ENCODE data around the gene TAS2R31.
"Not testable (repeated sequence)": the region's sequence is repeated elsewhere in the genome, so short reads cannot be mapped to it uniquely, and the experiment has no call there.

TAS2R31 gene, protein sequence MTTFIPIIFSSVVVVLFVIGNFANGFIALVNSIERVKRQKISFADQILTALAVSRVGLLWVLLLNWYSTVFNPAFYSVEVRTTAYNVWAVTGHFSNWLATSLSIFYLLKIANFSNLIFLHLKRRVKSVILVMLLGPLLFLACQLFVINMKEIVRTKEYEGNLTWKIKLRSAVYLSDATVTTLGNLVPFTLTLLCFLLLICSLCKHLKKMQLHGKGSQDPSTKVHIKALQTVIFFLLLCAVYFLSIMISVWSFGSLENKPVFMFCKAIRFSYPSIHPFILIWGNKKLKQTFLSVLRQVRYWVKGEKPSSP

DNA sequence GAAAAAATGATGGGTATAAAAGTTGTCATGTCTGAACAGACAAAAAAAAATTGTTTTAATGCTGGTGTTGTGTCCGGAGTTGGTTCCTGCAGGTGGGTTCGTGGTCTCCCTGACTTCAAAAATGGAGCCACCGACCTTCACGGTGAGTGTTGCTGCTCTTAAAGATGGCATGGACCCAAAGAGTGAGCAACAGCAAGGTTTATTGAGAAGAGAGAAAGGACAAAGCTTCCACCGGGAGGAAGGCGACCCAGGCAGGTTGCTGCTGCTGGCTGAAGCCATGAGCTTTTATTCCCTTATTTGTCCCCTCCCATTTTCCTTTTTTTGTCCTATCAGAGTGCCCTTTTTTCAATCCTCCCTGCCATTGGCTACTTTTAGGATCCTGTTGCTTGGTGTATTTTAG lies at the start of gene TAS2R31:
TSS of gene TAS2R31 (minus strand) at position 101 of the 400 bp plus-strand sequence. CDS start at position 29, 72 bp downstream.
- no peak for DNase-seq (ENCODE audit: low read depth in 2 of 2)

DNA sequence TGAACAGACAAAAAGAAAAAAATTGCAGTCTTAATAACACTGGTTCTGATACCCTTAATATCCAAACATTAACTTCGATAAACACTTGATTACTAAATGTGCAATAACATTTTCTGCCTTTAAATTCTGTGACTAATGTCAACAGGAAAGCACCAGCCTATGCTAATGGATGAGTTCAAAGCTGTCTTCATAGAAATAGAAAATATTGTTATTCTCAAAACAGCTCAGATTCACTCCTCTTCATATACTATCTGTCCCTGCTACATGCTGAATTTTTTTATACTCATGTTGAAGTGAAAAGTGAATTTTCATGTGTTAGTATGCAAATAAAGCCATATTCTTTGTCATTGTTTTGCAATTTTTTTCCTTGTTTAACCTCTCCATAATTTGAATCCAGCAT lies 47.0 kb upstream of the TAS2R31 start:
- no peak for DNase-seq (ENCODE audit: low read depth in 2 of 2)

DNA sequence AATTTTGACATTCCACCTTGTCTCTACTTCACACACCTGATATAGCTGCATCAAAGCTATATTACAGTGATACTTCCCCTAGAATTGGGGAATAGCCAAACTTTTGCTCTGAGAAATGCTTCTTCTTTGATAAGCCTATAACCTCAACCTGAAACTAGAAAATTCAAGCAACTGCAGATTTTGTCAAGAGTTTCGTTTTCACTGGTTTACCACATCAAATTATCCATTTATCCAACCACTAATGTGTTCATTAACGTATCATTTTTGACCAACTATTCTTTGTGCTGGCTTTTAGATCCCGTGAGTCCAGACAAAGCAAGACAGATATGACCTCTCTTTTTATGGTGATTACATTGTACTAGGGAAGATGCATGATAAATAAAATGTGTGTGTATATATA lies 44.4 kb upstream of the TAS2R31 start:
- no peak for DNase-seq (ENCODE audit: low read depth in 2 of 2)

DNA sequence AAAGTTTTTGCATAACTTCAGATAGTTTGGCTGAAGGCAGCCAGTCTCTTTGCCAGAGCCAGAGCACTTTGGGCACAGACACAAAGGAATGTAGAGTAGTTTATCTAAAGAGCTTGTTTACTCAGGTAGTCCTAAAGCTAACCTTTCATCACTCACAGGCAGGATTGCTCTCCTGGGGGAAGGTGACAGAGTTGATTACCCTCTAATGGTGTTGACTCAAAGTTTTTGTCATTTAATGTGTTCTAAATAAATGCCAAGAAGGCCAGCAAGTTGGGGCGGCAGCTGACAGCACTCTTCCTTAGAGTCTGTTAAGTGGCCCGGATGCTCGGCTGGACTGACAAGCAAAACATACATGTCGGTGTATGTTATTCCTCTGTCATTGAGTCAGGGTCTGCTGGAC lies 40.2 kb upstream of the TAS2R31 start:
- no peak for DNase-seq (ENCODE audit: low read depth in 2 of 2)

DNA sequence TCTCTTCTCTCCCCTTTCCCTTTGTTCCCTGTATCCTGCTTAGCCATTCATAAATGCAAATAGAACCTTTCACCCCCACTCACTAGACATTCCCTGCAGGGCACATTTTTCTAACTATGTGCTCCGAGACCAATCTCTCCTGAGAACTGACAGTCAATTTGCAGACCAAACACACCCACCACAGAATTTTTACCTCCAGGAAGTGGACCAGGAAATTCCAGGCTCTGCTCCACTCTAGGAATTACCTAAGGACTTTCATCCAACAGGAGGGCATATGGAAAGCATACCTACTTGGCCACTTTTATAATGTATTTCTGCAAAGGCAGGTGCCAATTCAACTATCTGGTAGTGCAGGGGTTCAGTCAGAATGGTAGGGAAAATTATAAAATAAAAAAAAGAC lies 39.8 kb upstream of the TAS2R31 start:
- DNase-seq (ENCODE audit: low read depth in 2 of 2) = no peak

DNA sequence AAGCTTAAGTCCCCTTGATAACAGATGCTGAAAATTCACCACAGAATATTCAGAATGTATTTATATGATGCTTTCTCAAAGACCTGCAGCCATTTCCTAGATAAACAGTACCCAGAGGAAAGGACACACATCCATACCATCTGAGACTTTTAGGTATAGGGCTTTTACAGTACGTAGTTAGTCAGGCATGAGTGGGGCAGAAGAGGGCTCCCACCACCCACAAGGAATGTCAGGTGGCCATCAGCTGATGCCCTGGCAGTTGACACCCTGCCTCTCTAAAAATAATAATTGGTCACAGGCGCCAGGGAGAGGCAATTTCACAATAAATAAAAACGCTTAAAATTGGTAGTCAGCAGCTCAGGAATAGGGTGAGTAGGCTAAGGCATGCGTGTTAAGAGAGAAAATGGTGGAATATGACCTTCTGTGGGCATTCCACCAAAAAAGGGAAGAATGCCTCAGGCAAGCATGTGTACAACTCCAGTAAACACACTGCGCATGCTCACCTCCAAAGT lies 38.7 kb upstream of the TAS2R31 start:
- no peak for DNase-seq (ENCODE audit: low read depth in 2 of 2)

DNA sequence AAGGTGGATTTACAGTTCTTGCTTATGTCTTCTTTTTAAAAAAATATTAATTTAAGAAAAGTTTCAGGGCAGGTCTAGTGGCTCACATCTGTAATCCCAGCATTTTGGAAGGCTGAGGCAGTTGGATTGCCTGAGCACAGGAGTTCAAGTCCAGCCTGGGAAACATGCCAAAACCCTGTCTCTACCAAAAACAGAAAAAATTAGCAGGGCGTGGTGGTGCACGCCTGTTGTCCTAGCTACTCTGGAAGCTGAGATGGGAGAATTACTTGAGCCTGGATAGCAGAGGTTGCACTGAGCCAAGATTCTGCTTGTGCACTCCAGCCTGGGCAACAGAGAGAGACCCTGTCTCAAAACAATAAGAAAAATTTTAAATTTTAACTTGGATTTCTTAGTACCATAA lies 36.3 kb upstream of the TAS2R31 start:
- DNase-seq (ENCODE audit: low read depth in 2 of 2) = no peak

DNA sequence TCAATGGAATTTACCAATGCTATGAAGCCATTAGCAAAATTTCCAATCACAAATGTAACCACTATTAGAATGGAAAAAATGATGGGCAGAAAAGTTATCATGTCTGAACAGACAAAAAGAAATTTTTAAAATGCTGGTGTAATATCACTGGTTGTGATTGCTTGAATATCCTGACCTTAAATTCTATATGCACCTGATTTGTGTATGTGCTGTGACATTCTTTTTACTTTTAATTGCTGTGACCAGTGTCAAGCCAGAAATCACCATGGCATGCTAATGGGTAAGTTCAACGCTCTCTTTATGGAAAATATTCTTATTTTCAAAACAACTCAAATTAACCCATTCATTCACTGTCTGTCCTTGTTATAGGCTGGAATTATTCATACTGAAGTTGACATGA lies 31.0 kb upstream of the TAS2R31 start, which contains the start of gene TAS2R46:
TSS of gene TAS2R46 (minus strand) at position 101 of the 400 bp plus-strand sequence. CDS start at position 101, 0 bp downstream.
- DNase-seq (ENCODE audit: low read depth in 2 of 2) = not testable (repeated sequence)

DNA sequence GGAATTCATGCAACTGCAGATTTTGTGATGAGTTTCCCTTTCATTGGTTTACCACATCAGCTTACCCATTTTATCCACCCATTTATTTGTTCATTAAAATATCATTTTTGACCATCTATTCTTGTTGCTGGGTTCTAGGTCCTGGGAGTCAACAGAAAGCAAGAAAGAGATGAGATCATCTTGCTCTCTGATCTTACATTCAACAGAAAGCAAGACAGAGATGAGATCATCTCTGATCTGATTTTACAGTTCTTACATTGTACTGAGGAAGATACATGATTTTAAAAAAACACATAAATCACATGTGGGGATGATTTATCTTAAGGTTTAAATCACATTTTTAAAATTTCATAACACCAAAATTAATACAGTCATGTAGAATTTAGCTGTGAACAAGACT lies 28.6 kb upstream of the TAS2R31 start:
- DNase-seq (ENCODE audit: low read depth in 2 of 2) = no peak

DNA sequence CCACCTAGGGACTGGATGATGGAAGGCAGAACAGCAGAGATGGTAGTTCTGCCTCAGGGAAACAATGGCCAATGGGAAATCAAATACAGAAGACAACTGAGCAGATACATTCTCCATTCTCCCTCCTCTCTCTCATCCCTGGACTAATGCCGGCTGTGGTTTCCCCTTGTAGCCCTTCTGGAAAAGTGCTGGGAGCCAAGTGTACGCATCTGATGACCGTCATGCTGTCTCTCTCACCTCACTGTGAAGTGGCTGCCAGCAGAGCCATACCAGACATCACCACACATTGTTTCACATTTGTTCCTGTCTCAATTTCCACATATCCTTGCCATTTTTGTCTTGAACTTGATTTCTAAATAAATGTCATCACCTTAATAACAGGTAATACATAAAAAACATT lies 27.8 kb upstream of the TAS2R31 start:
- DNase-seq (ENCODE audit: low read depth in 2 of 2) = no peak

DNA sequence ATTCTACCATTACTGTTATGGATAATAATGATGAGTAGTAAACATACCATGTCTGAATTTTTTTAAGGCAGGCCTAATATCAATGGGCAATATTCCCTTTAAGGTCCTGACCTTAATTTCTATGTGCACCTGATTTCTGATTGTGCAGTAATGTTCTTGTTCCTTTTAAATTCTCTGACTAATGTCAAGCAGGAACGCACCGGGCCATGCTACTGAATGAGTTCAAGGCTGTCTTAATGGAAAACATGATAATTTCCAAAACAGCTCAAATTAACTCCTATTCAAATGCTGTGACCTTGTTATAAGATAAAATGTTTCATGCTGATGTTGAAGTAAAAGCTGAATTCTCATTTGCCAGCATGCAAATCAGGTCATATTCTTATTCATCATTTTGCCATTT lies 24.1 kb upstream of the TAS2R31 start:
- no peak for DNase-seq (ENCODE audit: low read depth in 2 of 2)

DNA sequence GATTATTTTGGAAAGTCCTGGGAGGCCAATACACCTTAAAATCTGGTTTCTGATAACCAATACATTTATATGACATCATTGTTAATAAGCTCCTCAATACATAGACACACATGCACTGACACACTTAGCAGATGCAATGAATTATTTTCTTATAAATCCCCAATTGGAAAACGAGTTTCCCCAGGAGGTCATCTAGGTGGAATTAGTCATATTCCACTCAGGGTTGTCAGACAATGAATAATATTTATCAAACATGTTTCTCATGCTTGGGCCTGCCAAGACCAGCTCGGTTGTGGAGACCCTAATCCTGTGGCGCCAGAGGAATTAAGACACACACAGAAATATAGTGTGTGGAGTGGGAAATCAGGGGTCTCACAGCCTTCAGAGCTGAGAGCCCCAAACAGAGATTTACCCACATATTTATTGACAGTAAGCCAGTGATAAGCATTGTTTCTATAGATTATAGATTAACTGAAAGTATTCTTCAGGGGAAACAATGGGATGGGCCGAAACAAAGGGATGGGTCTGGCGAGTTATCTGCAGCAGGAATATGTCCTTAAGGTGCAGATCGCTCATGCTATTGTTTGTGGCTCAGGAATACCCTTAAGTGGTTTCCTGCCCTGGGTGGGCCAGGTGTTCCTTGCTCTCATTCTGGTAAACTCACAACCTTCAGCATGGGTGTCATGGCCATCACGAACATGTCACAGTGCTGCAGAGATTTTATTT lies 18.8 kb upstream of the TAS2R31 start:
- DNase-seq (ENCODE audit: low read depth in 2 of 2) = not testable (repeated sequence)

DNA sequence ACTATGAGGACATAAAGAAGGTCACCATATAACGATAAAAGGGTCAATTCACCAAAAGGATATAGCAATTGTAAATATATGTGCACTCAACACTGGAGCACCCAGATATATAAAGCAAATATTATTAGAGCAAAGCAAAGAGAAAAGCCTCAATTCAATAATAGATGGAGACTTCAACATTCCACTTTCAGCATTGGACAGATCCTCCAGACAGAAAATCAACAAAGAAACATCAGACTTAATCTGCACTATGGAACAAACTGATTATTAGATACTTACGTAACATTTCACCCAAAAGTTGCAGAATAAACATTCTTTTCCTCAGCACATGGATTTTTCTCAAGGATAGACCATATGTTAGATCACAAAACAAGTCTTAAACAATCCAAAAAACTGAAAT lies 10.2 kb upstream of the TAS2R31 start:
- not testable (repeated sequence) for DNase-seq (ENCODE audit: low read depth in 2 of 2)

DNA sequence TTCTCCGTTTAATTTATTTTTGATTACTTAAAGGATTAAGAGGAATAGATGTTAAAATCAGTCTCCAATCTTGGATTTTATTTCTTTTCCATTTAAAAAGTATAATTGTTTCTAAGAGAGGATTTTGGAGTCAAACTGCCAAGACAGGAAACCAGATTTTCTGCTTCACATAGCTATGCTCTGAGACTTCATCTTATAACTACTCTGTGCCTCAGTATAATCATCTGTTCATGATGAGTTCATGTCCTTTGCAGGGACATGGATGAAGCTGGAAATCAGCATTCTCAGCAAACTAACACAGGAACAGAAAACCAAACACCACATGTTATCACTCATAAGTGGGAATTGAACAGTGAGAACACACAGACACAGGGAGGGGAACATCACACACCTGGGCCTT lies 9.0 kb upstream of the TAS2R31 start:
- no peak for DNase-seq (ENCODE audit: low read depth in 2 of 2)

DNA sequence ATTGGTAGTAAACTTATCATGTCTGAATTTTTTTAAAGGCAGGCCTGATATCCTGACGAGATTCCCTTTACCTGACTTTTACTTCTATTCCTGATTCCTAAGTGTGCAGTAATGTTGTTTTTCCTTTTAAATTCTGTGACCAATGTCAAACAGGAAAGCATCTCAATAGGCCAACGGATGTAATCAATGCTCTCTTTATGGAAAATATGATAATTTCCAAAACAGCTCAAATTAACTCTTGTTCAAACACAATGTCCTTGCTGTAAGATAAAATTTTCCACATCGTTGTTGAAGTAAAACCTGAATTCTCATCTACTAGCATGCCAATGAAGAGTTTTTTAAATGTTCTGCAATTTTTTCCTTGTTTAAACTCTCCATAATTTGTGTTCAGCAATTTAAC lies 8.0 kb upstream of the TAS2R31 start:
- no peak for DNase-seq (ENCODE audit: low read depth in 2 of 2)

DNA sequence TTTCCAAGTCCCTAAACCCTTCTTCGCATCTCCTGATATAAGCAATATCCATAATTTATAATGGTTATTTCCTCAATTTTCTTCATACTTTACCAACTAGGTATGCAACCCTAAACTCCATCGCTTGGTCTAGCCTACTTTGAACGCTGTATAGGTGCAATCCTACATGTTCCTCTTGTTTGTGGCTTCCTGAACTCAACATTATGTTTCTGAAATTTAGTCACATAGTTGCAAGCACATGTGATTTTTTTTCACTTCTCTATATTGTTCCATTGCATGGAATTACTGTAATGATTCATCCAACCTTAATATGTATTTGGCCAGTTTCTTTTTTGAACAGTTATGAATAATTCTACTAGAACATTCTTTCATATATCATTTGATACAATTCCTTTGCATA lies 2.8 kb upstream of the TAS2R31 start:
- not testable (repeated sequence) for DNase-seq (ENCODE audit: low read depth in 2 of 2)

DNA sequence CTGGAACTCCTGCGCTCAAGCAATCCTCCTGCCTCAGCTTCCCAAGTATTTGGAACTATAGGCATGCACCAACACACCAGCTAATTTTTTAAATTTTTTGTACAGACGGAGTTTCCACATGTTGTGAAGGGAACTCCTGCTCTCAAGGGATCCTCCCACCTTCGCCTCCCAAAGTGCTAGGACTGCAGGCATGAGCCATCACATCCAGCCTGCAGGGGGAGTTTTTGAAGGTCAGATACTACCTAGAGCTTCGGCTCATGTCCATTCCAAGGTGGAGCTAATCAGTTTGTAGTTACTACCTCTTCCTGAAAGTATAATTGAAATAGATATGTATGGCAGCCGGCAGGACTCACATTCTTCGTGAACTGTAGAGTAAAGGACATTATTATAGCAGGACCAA lies 5.1 kb downstream of the TAS2R31 start:
- DNase-seq (ENCODE audit: low read depth in 2 of 2) = no peak

DNA sequence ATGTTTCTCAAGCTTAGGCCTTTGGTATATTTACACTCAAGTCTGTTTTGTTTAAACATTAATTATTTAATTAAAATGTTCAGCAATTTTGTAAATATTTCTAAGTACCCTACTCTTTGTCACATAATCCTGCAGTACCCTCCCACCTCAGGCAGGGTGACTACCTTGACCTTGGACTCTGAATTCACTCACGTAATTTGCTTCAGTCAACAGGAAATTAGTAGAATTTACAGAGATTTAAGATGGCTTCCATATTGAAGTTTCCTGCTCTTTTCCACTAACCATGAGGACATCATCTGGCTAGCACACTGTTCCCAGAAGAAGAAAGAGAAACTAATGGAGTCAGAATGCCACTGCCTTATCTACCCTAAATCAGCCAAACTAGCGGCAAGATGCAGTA lies 7.8 kb downstream of the TAS2R31 start:
- DNase-seq (ENCODE audit: low read depth in 2 of 2) = no peak

DNA sequence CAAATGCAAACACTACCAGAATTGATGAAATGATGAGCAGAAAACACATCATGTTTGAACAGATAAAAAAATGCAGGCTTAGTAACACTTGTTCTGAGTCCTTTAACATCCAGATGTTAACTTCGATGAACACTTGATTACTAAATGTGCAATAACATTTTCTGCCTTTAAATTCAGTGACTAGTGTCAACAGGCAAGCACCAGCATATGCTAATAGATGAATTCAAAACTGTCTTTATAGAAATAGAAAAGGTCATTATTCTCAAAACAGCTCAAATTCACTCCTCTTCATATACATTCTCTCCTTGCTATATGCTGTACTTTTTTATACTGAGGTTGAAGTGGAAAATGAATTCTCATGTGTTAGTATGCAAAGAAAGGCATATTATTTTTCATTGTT lies 8.7 kb downstream of the TAS2R31 start, which contains the start of gene TAS2R19:
TSS of gene TAS2R19 (minus strand) at position 101 of the 400 bp plus-strand sequence. CDS start at position 52, 49 bp downstream.
- no peak for DNase-seq (ENCODE audit: low read depth in 2 of 2)

DNA sequence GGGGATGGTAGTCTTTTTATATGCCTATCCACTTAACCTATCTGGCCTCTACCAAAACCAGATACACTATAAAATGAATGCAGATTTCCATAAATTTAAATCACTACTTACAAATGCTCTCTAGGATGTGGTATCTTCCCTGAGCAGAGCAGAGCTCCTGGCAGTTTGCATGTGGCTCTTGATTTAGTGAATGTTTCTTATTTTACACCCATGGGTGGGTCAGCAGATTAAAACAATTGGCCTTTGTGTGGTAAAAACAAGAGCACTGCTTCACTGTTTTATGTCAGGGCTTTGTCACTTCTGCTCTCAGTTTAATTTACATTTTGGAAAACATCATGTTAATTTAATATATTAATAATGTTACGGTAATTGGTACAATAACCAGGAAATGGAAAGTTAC lies 14.3 kb downstream of the TAS2R31 start:
- DNase-seq (ENCODE audit: low read depth in 2 of 2) = no peak

DNA sequence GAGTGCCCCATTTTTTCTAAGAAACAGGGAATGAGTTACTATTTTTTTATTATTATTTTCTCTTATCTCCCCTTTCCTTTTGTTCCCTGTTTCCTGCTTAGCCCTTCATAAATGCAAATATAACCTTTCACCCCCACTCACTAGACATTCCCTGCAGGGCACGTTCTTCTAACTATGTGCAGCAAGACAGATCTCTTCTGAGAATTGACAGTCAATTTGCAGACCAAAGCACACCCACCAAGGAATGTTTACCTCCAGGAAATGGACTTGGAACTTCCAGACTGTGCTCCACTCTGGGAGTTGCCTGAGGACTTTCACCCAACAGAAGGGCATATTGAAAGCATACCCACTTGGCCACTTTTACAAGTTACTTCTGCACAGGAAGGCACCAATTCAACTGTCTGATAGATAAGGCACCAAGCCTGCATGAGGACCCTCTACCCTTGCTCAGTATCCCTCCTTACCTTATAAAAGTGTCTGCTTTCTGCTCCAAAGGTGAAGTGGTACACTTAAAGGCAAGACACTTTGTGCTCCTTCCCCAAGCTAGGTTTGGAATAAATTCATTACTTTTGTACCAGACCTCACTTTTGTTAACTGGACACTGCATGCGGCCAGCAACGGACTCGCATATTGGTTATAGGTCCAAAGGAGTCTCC lies 15.3 kb downstream of the TAS2R31 start:
- no peak for DNase-seq (ENCODE audit: low read depth in 2 of 2)

DNA sequence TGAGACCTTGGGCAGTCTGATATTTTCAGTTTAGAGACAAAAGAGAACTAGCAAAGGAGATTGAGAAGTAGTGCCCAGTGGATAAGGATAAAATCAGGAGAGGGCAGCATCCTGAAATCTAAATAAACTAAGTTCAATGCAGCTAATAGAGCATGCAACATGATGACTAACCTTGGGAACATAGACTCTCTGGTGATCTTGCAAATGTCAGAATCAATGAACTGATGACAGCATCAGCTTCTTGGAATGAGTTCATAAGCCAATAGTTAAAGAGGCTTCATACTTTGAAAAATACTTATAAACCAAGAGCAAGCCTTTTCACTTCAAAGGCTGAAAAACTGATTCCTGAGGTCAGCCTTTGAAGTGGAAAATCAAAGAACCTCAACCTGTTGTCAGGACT lies 17.0 kb downstream of the TAS2R31 start:
- DNase-seq (ENCODE audit: low read depth in 2 of 2) = no peak
